Measurements from ENCODE around the gene PPP1R9A. TPM values are rescaled to one million over a fixed set of nuclear protein-coding genes. Genes with fewer than 3 reads are reported as not detected.

Gene PPP1R9A
- total RNA-seq, 1 experiment from 2014 or later, result 13.5 TPM

DNA sequence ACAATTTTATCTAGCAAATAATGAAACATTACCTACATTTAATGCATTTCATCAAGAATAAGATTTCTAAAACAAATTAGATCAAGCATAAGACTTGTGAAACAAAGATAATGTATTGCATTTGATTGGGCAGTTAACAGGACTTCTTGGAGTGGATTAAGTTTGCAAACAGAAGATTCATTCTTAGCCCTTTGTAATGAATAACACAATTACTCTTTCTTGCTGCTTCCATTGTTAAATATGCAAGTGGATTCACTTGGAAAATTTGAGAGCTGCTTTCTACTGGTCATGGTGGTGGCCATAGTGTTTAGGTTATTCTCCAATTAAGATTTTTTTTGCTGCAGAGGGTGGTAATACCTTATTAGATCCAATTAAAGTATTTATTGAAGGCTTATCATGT is 6.0 kb downstream of the PPP1R9A start:
- Histone ChIP-seq H3K9ac (ENCODE audit: low read length) (no peak overlapping the region), H3K4me2 (ENCODE audit: low read length) (no peak overlapping the region), H3K4me3 (replicated peaks in 1 of 2; ENCODE audit: low read depth in 1 of 2, low read length in 2 of 2) (no peak overlapping the region), H4K20me1 (ENCODE audit: insufficient read depth) (0 out of 2 replicates have a peak, but pooled peaks cover 4% of the 10 kb centered on the region), H3K27ac (ENCODE audit: low read depth, low read length) (no peak overlapping the region), H3K4me1 (ENCODE audit: control insufficient read depth in 1 of 2, insufficient read depth in 2 of 2, low read length in 2 of 2) (peaks cover 0 to 6% of the 10 kb centered on the region in 2 experiments; a peak in 1 of 4 replicates), H3K27me3 (ENCODE audit: insufficient read depth, low read length) (no peaks in the 10 kb centered on the region), H3K9me3 (ENCODE audit: control insufficient read depth in 1 of 2, insufficient read depth in 1 of 2, low read depth in 1 of 2, low read length in 2 of 2) (no peaks in the 10 kb centered on the region), H3K79me2 (ENCODE audit: insufficient read depth, low read length) (no peaks in the 10 kb centered on the region), H3K36me3 (ENCODE audit: control insufficient read depth in 1 of 2, insufficient read depth in 2 of 2, low read length in 2 of 2) (no peaks in the 10 kb centered on the region), H2AFZ (ENCODE audit: low read depth, low read length, poor library complexity, severe bottlenecking) (no peak overlapping the region), H3K9me2 (ENCODE audit: insufficient read depth) (no peaks in the 10 kb centered on the region)
- intact Hi-C loops (cut with micrococcal nuclease), result no loop called here
- no TSS peak for BruUV-seq (replicated peaks)
- ChIA-PET CTCF (no interaction called here), RAD21 (ENCODE audit: low non-redundant PET in 1 of 2, low total read pairs in 2 of 2, uncharacterized antibody in 2 of 2, unreplicated experiment in 2 of 2) (no interaction called here), POLR2A (no interaction called here)
- DNase-seq (ENCODE audit: low read depth, low spot score) (no peak), ATAC-seq (no peak)
- TF ChIP-seq JUND (IDR thresholded peaks at IDR 0.05) (no peak), ZFX (IDR thresholded peaks at IDR 0.05) (no peak), EZH2 (IDR thresholded peaks at IDR 0.05) (no peak), ELF1 (IDR thresholded peaks at IDR 0.05; ENCODE audit: borderline replicate concordance, low read depth) (no peak), POLR2AphosphoS5 (IDR thresholded peaks at IDR 0.05; ENCODE audit: low read depth, low read length) (no peak), POLR2A (IDR thresholded peaks at IDR 0.05; ENCODE audit: borderline replicate concordance, extremely low read depth, insufficient read depth, insufficient read length) (no peak), YY1 (IDR thresholded peaks at IDR 0.05; ENCODE audit: extremely low read depth, insufficient replicate concordance, low read depth, low read length) (no peak), CBX3 (IDR thresholded peaks at IDR 0.05; ENCODE audit: low read depth) (no peak), FOSL1 (IDR thresholded peaks at IDR 0.05; ENCODE audit: low read depth) (no peak), EGR1 (IDR thresholded peaks at IDR 0.05; ENCODE audit: low read depth) (no peak), SIN3A (IDR thresholded peaks at IDR 0.05; ENCODE audit: low read depth) (no peak)
- TF ChIP-seq, protein P1, sequence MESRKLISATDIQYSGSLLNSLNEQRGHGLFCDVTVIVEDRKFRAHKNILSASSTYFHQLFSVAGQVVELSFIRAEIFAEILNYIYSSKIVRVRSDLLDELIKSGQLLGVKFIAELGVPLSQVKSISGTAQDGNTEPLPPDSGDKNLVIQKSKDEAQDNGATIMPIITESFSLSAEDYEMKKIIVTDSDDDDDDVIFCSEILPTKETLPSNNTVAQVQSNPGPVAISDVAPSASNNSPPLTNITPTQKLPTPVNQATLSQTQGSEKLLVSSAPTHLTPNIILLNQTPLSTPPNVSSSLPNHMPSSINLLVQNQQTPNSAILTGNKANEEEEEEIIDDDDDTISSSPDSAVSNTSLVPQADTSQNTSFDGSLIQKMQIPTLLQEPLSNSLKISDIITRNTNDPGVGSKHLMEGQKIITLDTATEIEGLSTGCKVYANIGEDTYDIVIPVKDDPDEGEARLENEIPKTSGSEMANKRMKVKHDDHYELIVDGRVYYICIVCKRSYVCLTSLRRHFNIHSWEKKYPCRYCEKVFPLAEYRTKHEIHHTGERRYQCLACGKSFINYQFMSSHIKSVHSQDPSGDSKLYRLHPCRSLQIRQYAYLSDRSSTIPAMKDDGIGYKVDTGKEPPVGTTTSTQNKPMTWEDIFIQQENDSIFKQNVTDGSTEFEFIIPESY (IDR thresholded peaks at IDR 0.05; ENCODE audit: extremely low read depth, insufficient replicate concordance, low read length), result no peak
- TF ChIP-seq, protein P2, sequence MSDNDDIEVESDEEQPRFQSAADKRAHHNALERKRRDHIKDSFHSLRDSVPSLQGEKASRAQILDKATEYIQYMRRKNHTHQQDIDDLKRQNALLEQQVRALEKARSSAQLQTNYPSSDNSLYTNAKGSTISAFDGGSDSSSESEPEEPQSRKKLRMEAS (IDR thresholded peaks at IDR 0.05), result no peak
- TF ChIP-seq, protein P3, sequence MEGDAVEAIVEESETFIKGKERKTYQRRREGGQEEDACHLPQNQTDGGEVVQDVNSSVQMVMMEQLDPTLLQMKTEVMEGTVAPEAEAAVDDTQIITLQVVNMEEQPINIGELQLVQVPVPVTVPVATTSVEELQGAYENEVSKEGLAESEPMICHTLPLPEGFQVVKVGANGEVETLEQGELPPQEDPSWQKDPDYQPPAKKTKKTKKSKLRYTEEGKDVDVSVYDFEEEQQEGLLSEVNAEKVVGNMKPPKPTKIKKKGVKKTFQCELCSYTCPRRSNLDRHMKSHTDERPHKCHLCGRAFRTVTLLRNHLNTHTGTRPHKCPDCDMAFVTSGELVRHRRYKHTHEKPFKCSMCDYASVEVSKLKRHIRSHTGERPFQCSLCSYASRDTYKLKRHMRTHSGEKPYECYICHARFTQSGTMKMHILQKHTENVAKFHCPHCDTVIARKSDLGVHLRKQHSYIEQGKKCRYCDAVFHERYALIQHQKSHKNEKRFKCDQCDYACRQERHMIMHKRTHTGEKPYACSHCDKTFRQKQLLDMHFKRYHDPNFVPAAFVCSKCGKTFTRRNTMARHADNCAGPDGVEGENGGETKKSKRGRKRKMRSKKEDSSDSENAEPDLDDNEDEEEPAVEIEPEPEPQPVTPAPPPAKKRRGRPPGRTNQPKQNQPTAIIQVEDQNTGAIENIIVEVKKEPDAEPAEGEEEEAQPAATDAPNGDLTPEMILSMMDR (IDR thresholded peaks at IDR 0.05 in 2 of 3, conservative IDR thresholded peaks at IDR 0.05 in 1 of 3; ENCODE audit: borderline replicate concordance in 1 of 3, insufficient read depth in 1 of 3, low read depth in 2 of 3, low read length in 2 of 3), result no peak
